SKM-1 (cell line): ENCODE data around the gene ACTL10.
"Not testable (repeated sequence)": the region's sequence is repeated elsewhere in the genome, so short reads cannot be mapped to it uniquely, and the experiment has no call there.

Source experiments
- DNase-seq: peaks from one replicate; lab custom pipeline; 2025; ENCODE audit not compliant: unreplicated experiment; lab: John Stamatoyannopoulos, UW

The ACTL10 gene

DNA sequence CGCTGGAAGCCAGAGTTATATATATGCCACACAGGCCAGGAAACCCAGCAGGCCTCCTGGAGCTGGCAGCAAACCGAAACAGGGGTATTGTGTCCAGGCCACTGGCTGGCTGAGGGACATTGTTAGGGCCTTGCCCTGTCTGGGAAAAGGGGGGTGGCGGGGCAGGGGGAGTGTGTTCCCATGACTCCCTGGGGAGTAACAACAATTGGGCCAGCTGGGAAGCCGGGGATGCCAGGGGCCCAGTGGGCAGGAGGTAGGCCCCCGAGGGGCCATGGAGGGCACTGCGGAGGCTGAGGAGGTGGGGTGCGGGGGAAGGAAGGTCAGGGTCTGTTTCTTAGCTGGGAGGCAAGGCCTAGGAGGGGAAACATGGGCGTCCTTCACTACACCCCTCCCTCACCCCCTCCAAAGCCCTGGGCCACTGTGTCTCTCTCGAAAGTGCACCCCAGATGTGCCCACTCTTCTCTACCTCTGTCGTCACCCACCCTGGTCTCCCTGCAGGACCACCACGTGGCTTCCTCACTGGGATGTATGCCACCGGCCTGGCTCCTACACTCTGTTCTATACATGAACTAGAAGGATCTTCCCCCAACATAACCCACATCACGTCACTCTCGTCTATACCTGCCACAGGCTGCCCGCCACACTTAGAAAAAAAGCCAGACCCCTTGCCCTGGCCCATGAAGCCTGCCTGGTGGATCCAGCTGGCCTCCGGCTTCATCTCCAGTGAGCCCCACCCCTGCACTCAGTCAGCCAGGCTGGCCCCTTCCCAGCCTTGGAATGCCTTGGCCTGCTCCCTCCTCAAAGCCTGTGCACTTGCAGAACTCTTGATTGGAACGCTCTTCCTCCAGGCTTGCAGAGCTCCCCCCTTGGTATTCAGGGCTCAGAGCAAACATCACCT, 27.2 kb downstream of the ACTL10 start:
- no peak for DNase-seq

DNA sequence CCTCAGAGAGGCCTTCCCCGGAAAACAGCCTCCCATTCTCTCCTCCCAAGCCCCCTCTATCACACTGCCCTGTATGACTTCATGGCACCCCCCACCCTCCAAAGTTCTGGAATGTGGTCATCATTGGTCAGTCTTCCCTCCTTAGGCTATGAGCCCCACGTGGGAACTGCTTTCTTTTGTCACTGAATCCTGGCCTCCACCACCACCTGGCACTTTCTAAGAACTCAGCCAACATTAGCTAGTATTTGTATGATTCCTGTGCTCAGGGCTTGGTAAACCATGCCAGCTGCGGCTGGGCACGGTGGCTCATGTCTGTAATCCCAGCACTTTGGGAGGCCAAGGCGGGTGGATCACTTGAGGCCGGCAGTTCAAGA, 27.9 kb downstream of the ACTL10 start:
- no peak for DNase-seq

- no peak for DNase-seq
Measured at GRCh38 chr20:33696448-33696847, 29.7 kb downstream of the ACTL10 start.

DNA sequence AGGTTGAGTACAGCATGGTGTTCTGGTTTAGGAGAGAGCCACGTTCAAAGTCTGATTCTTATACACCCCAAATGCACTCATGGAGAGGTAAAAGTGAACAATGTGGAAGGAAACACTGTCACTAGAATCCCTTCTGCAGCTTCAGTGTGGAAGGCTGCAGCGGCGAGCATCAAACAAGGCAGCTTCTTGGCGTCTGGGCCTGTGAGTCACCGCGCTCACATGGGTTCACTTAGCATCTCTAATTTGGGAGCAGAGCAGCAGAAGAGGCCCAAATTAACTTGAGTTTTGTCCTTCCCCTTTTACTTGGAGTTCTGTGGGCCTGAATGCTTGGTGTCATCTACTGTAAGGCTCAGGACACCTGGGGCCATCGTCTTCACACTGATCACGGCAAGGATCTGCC, 30.4 kb downstream of the ACTL10 start:
- no peak for DNase-seq

- not testable (repeated sequence) for DNase-seq
Measured at GRCh38 chr20:33698966-33699365, 32.2 kb downstream of the ACTL10 start.

DNA sequence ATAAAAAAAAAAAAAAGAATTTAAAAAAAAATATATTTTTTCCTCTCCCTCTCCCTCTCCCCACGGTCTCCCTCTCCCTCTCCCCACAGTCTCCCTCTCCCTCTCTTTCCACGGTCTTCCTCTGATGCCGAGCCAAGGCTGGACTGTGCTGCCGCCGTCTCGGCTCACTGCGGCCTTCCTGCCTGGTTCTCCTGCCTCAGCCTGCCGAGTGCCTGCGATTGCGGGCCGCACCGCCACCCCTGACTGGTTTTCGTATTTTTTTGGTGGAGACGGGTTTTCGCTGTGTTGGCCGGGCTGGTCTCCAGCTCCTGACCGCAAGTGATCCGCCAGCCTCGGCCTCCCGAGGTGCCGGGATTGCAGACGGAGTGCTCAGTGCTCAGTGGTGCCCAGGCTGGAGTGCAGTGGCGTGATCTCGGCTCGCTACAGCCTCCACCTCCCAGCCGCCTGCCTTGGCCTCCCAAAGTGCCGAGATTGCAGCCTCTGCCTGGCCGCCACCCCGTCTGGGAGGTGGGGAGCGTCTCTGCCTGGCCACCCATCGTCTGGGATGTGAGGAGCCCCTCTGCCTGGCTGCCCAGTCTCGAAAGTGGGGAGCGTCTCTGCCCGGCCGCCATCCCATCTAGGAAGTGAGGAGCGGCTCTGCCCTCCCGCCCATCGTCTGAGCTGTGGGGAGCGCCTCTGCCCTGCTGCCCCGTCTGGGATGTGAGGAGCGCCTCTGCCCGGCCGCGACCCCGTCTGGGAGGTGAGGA, 34.1 kb downstream of the ACTL10 start:
- not testable (repeated sequence) for DNase-seq

DNA sequence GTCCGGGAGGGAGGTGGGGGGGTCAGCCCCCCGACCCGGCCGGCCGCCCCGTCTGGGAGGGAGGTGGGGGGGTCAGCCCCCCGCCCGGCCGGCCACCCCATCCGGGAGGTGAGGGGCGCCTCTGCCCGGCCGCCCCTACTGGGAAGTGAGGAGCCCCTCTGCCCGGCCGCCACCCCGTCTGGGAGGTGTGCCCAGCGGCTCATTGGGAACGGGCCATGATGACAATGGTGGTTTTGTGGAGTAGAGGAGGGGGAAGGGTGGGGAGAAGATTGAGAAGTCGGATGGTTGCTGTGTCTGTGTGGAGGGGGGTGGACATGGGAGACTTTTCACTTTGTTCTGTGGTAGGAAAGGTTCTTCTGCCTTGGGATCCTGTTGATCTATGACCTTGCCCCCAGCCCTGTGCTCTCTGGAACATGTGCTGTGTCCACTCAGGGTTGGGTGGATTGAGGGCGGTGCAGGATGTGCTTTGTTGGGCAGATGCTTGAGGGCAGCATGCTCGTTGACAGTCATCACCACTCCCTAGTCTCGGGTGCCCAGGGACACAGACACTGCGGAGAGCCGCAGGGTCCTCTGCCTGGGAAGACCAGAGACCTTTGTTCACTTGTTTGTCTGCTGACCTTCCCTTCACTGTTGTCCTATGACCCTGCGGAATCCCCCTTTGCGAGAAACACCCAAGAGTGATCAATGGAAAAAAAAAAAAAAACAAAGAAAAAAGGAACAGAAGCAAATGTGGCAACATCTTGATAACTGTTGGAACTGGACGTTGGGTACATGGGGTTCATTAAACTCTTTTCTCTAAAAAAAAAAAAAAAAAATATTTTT, 35.1 kb downstream of the ACTL10 start:
- DNase-seq: no peak

GRCh38 chr20:33702861-33703260, 36.1 kb downstream of the ACTL10 start:
- no peak for DNase-seq

GRCh38 chr20:33703498-33704137, 36.9 kb downstream of the ACTL10 start:
- no peak for DNase-seq

DNA sequence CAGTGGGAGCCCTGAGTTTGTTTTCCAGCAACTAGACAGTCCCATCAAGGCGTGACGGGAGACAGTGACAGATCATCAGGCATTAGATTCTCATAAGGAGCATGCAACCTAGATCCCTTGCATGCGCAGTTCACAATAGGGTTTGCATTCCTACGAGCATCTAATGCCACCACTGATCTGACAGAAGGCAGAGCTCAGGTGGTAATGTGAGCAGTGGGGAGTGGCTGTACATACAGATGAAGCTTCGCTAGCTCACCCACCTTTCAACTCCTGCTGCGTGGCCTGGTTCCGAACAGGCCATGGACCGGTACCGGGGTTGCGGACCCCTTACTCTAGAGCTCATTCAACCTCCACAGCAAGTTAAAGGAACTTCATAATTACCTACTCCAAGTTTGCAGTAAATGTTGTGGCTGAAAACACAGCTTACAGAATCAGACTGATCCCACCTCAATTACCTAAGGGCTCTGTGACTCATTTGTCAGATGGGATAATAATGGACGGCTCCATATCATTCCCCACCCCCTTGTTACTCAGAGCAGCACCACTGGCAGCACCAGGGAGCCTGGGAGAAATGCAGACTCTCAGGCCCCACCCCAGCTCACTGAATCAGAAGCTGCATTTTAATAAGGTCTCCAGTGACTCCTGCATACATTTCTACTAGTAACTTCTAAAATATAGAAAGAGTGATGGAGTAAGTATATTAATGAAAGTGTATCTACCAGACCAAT, 37.6 kb downstream of the ACTL10 start:
- DNase-seq: no peak

DNA sequence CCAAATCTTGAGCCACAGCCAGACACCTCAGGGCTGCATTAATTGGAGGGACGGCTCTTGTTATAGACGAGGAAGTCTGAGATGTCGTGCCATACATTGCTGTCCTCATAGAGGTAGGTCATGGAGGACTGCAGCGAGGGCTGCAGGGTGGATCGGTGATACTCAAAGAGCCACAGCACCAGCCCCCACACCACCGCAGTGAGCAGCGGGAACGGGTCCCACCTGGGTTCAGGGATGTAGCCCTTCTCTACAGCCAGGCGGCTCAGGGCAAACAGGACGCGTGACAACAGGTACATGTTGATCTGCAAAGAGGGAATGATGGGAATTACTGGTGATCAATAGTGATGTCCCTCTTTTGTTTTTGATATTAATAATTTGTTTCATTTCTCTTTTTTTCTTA, 40.9 kb downstream of the ACTL10 start:
- DNase-seq: no peak

- DNase-seq: no peak
Measured at GRCh38 chr20:33709398-33709797, 42.7 kb downstream of the ACTL10 start.

GRCh38 chr20:33709905-33710541, 43.3 kb downstream of the ACTL10 start:
- no peak for DNase-seq

DNA sequence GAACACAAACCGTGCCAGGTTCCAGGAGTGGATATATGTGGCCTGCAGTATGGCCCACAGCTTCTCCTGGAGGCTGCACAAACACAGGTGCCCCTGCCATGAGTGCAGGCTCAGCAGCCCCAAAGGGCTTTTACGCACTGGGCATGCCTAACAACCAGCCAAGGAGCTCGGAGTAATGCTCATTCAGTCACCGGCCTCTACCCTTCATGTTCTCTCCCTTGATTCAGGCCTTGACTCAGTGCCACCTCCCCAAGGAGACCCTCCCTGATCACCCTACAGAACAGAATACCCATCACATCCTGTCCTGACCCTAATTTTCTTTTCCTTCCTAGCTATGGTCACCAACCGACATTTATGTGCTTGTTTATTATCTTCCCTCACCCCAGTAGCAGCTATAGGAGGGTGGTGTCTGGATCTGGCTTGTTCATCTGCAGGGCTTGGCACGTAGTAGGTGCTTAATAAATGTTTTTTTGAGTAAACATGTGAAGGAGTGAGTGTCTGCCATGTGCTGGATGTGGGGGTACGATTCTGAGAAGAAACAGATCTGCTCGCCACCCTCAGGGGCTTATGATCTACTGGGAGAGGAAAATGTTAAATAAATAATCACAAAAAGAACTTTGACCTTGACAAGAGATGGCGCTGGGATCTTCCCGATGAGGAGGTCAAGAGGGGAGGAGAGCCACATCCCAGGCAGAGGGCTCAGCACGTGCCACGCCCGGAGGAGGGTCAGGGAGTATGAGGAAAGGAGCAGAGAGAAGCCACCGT, 44.1 kb downstream of the ACTL10 start:
- no peak for DNase-seq

- no peak for DNase-seq
Measured at GRCh38 chr20:33711446-33711738, 44.6 kb downstream of the ACTL10 start.

DNA sequence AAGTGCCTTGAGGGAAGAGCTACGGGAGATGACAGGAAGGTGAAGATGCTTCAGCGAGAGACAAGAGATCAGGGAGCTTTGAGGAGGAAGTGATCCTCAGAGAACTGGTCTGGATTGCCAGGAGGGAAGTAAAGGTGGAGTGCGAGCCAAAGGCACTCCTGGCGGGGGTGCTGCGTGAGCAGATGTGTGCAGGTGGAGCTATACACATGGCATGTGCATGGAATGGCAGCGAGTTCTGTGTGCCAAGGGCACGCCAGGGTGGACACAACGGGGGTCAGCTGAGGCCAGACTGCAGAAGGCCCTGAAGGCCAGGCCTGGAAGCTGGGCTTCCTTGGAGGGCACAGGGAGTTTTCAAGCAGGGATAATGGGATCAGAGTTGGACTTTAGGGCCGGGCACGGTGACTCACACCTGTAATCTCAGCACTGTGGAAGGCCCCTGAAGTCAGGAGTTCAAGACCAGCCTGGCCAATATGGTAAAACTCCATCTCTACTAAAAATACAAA, 47.2 kb downstream of the ACTL10 start:
- DNase-seq: no peak

DNA sequence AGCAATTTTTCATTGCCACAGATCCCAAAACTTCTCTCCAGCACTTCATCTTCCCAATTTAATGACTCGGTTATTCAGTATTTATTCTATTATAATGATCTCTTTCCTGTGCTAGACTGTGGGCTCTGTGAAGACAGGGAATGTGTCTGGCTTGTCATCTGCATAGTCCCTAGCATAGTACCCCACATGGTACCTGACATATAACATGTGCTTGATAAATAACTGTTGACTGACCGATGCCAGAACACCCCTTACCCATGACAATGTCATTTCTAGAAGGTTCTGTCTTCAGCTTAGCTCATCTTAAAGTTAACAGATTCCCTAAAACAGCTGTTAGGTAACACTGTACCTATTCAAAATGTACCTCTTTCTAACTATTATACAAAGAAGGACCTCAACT, 49.8 kb downstream of the ACTL10 start:
- no peak for DNase-seq
